ENCODE results near the gene SLC29A2. TPM values are rescaled to one million over a fixed set of nuclear protein-coding genes. Genes with fewer than 3 reads are reported as not detected.

Gene SLC29A2
- total RNA-seq, 6 donors from 2014 or later, result 8.3 to 20.5 (median 13.1) TPM

DNA sequence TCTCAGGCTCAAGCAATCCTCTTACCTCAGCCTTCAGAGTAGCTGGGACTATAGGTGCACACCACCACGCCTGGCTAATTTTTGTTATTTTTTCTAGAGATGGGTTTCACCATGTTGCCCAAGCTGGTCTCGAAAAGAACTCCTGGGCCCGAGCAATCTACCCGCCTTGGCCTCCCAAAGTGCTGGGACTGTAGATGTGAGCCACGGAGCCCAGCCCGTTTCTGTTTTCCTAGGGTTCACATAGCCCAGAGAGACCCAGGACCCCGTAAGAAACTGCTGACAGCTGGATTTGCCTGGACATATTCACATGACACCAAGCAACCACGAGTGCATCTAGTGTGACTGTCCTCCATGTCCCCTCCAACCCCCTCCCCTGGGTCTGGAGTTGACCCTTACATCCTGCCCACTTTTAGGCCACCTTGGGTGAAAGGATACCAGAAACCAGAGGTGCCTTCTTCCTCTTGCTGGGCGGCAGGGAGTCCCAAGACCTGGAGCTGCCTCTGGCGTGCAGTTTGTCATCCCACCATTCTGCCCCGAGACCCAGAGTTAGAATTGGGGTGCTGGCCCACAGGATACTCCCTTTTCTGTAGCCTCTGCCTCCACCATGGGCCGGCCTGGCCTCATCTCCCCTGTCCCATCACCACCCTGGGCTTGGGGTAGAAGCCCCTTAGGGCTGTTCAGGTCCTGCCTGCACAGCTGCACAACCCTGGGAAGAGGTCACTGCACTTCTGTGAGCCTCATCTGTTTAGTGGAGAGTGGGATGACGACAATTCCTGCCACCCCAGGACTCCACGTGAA, 31.7 kb downstream of the SLC29A2 start:
- Histone ChIP-seq H3K9me3 (no peaks in the 10 kb centered on the region), H3K27me3 (no peaks in the 10 kb centered on the region), H3K36me3 (peaks cover 20 to 59% (median 50%) of the 10 kb centered on the region in 4 donors), H3K4me1 (peaks cover 34 to 44% (median 36%) of the 10 kb centered on the region in 4 donors), H3K27ac (no peak overlapping the region), H3K4me3 (no peak overlapping the region)
- WGBS, 2 donors, result 77 to 80% methylated on average over 11 to 13 of the region's 14 CpGs
- DNase-seq (no peak), ATAC-seq (ENCODE audit: low FRiP score in 2 of 2) (no peak)
- TF ChIP-seq EP300 (IDR thresholded peaks at IDR 0.05) (no peak), POLR2AphosphoS5 (IDR thresholded peaks at IDR 0.05) (no peak), POLR2A (IDR thresholded peaks at IDR 0.05) (no peak)
- TF ChIP-seq, protein P1, sequence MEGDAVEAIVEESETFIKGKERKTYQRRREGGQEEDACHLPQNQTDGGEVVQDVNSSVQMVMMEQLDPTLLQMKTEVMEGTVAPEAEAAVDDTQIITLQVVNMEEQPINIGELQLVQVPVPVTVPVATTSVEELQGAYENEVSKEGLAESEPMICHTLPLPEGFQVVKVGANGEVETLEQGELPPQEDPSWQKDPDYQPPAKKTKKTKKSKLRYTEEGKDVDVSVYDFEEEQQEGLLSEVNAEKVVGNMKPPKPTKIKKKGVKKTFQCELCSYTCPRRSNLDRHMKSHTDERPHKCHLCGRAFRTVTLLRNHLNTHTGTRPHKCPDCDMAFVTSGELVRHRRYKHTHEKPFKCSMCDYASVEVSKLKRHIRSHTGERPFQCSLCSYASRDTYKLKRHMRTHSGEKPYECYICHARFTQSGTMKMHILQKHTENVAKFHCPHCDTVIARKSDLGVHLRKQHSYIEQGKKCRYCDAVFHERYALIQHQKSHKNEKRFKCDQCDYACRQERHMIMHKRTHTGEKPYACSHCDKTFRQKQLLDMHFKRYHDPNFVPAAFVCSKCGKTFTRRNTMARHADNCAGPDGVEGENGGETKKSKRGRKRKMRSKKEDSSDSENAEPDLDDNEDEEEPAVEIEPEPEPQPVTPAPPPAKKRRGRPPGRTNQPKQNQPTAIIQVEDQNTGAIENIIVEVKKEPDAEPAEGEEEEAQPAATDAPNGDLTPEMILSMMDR (IDR thresholded peaks at IDR 0.05), result no peak

DNA sequence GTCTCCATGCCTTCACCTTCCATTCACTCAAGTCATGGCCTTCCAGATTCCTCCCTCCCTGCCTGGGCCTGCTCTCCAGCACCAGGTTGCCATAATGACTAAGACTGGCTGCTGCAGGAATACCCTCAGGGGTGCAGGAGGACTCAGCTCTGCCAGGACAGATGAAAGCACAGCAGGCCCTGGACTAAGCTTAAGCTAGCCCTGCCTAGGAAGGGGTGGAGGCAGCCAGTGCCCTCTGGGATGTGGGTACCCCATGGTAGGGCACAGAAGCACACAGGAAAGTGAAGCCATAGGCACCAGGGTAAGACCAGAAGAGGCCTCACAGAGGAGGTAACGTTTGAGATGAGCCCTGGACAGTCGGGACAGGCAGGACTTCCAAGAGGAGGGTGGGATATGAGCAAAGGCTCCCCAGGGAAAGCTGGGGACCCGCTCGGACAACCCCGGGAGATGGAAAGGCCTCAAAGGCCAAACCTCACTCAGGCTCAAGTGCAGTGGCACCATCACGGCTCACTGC, 32.3 kb downstream of the SLC29A2 start:
- peaks cover 33 to 45% (median 37%) of the 10 kb centered on the region in 4 donors for H3K4me1 ChIP-seq
- H3K27ac ChIP-seq, result no peak overlapping the region
- no peak for ATAC-seq (ENCODE audit: low FRiP score in 2 of 2)
- no peak overlapping the region for H3K4me3 ChIP-seq
- DNase-seq, result no peak
- whole genome bisulfite sequencing, 2 donors, result 82 to 93% methylated on average over 6 of the region's 6 CpGs
- no peaks in the 10 kb centered on the region for H3K9me3 ChIP-seq
- TF ChIP-seq POLR2A (IDR thresholded peaks at IDR 0.05) (no peak), POLR2AphosphoS5 (IDR thresholded peaks at IDR 0.05) (no peak), EP300 (IDR thresholded peaks at IDR 0.05) (no peak)
- TF ChIP-seq, protein P1 (IDR thresholded peaks at IDR 0.05), result no peak
- H3K36me3 ChIP-seq, result peaks cover 20 to 65% (median 51%) of the 10 kb centered on the region in 4 donors
- no peaks in the 10 kb centered on the region for H3K27me3 ChIP-seq

DNA sequence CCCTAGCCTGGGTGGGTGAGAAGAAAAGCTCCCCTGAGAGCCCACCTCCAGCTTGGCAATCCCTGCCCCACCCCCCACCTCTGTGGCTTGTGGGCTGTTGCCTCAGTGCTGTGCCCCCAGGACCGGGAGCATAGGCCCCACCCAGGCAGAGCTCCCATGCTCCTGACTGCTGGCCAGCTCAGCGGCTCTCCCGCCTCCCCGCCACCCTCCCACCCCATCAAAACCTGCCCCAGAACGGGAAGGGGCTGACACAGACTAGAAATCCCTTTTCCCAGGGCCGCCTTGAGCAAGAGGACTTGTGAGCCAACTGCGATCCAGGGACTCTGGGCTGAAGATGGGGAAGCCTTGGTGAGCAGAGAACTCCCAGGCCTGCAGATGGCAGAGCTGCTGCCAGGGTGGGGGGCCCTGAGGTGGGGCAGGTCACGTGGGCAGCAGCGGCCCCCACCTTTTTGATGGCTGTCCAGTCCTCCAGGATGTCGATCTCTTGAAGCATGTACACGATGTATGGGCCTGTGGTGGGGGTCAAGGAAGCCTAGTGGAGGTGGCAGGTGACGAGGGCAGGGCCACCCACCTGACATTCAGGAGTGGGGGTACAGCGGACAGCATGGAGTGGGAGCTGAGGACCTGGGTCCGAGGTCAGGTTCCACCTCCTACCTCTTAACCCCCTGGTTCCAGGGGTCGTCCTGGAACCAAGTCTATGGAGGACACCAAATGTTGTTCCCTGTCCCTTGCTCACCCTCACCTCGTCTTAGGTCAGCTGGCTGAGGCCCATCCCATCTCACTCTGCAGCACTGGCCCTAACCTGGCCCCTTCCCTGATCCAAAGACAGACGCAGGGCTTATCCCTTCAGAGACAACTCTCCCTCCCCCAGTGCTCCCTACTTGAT, 33.0 kb downstream of the SLC29A2 start:
- peak in 1 of 2 donors; percentile 54 for DNase-seq
- Histone ChIP-seq H3K36me3 (peaks cover 20 to 72% (median 54%) of the 10 kb centered on the region in 4 donors), H3K4me1 (peaks cover 26 to 38% (median 30%) of the 10 kb centered on the region in 4 donors), H3K4me3 (no peak overlapping the region), H3K27ac (no peak overlapping the region), H3K9me3 (no peaks in the 10 kb centered on the region), H3K27me3 (no peaks in the 10 kb centered on the region)
- WGBS, 2 donors, result 82 to 86% methylated on average over 13 to 16 of the region's 17 CpGs
- no peak for ATAC-seq (ENCODE audit: low FRiP score in 2 of 2)
- TF ChIP-seq, protein P1 (IDR thresholded peaks at IDR 0.05), result no peak
- no peak for TF ChIP-seq POLR2AphosphoS5 (IDR thresholded peaks at IDR 0.05)
- no peak for TF ChIP-seq POLR2A (IDR thresholded peaks at IDR 0.05)
- no peak for TF ChIP-seq EP300 (IDR thresholded peaks at IDR 0.05)

DNA sequence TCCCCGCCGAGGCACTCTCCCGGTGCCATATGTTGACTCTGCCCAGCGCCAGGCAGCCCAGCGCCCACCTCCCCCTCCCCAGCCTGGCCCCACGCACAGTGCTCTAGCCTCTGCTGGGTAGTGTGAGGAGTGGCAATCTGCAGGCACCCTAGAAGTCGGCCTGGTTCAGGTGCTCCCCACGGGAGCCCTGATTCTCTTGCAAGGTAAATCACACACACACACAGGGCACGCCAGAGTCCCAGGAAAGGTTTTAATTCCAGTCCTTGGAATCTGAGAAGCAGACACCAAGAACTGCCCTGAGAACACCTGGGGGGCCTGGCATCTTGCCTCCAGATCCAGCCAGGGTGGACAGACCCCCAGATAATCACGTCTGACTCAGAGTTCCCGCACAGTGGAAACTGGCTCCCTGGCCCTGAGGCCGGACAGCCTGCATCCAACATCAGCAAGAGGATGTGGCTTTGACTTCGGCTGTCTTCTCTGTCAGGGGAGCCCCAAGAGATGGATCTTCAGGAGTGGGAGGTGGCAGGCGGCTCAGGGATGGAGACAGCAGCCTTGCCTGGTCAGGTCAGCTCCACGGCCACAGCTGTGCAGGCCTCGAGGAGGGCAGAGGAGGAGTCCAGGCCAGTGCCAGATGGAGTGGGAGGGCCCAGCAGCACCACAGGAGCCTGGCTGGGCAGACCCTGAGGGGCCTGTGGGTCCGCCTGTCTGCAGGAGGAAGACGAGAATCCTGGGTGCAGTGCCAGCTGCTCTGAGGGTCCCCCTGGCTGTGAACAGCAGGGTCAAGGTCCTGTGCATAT, 34.3 kb downstream of the SLC29A2 start:
- Histone ChIP-seq H3K4me1 (peaks cover 20 to 31% (median 26%) of the 10 kb centered on the region in 4 donors), H3K27me3 (no peaks in the 10 kb centered on the region), H3K36me3 (peaks cover 20 to 78% (median 56%) of the 10 kb centered on the region in 4 donors), H3K27ac (peak overlapping the region; percentile 26 to 90 (median 84)), H3K9me3 (no peaks in the 10 kb centered on the region), H3K4me3 (no peak overlapping the region)
- TF ChIP-seq EP300 (IDR thresholded peaks at IDR 0.05) (no peak), POLR2AphosphoS5 (IDR thresholded peaks at IDR 0.05) (no peak), POLR2A (IDR thresholded peaks at IDR 0.05) (no peak)
- TF ChIP-seq, protein P1 (IDR thresholded peaks at IDR 0.05), result no peak
- ATAC-seq (ENCODE audit: low FRiP score in 2 of 2) (no peak), DNase-seq (peak in 1 of 2 donors; percentile 59)
- 71 to 73% methylated on average over 14 to 18 of the region's 18 CpGs for WGBS, 2 donors

All from upper lobe of left lung (tissue), 6 donors.